ENCODE measurements around the gene LEPROT. TPM values are rescaled to one million over a fixed set of nuclear protein-coding genes. Genes with fewer than 3 reads are reported as not detected.
"Not testable (repeated sequence)": the region's sequence is repeated elsewhere in the genome, so short reads cannot be mapped to it uniquely, and the experiment has no call there.

Gene LEPROT
- total RNA-seq, 8 experiments from 2014 or later, result 16.9 to 40.7 (median 29.4) TPM

DNA sequence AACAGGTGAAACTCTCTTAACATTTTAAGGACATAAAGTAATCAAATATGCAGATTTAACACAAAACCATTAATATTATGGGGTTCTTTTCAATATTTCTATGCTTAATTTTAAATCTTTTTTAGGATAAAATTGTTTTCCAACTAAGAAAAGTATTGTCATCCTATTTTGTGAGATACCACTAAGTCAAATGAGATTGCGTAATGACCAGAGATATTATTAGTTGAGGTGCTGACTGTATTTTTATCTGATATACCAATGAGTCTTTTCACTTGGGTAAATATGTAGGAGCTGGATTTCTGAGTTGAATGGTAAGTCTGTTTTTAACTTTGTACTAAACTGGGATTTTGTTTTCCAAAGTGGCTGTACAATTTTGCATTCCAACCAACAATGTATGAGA, 25.4 kb downstream of the LEPROT start:
- WGBS, 10 experiments, result 86 to 100% (median 100%) methylated on average over 1 of the region's 1 CpG; no CpG with 5 or more reads in 2 of the 10 experiments
- no peak for ATAC-seq (replicated peaks in 6 of 8)
- in situ Hi-C loops (cut with MboI; ENCODE audit: low pct_unique_long_range_greater_than_20kb in 2 of 9, low sequenced_read_pairs in 9 of 9, unreplicated experiment in 9 of 9), result loop anchor here in 4 of 9 experiments (25.0 kb wide), 3 partner anchors 216 to 491 kb away; no protein-coding TSS in a partner anchor

DNA sequence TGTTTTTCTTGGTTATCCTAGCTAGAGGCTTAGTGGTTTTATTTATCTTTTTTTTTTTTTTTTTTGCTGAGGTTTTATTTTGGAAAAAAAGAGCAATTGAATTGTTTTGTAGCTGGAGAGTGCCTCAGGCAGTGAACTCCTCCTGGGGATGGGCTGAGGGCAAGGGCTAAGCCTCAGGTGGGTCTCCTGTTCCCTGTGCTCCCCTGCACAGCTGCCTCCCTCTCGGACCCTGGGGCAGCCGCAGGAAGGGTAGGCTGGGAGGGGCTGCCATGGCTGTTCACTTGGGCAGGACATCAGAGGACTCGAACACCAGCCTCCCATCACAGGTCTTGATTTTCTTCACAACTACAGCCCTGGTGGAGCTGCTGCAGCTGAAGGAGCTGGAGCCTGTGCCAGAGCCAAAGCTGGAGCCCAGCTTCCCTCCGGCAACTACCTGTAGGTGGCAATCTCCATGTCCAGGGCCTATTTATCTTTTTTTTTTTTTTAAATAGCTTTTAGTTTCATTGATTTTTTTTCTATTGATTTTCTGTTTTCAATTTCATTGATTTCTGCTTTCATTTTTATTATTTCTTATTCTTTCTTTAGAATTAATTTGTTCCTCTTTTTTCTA, 28.9 kb downstream of the LEPROT start:
- in situ Hi-C loops (cut with MboI; ENCODE audit: low pct_unique_long_range_greater_than_20kb in 2 of 9, low sequenced_read_pairs in 9 of 9, unreplicated experiment in 9 of 9), result loop anchor here in 4 of 9 experiments (25.0 kb wide), 3 partner anchors 213 to 488 kb away; no protein-coding TSS in a partner anchor
- H3K27ac ChIP-seq, result no peak overlapping the region
- no peak for ATAC-seq (replicated peaks in 6 of 8)
- no peak overlapping the region for H3K4me3 ChIP-seq
- 50 to 100% (median 90%) methylated on average over 1 to 4 of the region's 4 CpGs for WGBS, 10 experiments
- H3K4me1 ChIP-seq (replicated peaks in 1 of 2), result no peaks in the 10 kb centered on the region

More for the DNA sequence above, 25.4 kb downstream of the LEPROT start:
- Histone ChIP-seq H3K4me1 (replicated peaks in 1 of 2) (peaks cover 0 to 6% of the 10 kb centered on the region in 2 donors), H3K27ac (no peak overlapping the region), H3K4me3 (no peak overlapping the region)

DNA sequence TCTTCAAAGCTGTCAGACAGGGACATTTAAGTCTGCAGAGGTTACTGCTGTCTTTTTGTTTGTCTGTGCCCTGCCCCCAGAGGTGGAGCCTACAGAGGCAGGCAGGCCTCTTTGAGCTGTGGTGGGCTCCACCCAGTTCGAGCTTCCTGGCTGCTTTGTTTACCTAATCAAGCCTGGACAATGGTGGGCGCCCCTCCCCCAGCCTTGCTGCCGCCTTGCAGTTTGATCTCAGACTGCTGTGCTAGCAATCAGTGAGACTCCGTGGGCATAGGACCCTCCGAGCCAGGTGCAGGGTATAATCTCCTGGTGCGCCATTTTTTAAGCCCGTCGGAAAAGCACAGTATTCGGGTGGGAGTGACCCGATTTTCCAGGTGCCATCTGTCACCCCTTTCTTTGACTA, 35.2 kb downstream of the LEPROT start:
- H3K4me1 ChIP-seq (replicated peaks in 1 of 2); in situ Hi-C loops (cut with MboI; ENCODE audit: low pct_unique_long_range_greater_than_20kb in 2 of 9, low sequenced_read_pairs in 9 of 9, unreplicated experiment in 9 of 9); ATAC-seq (replicated peaks in 6 of 8); H3K4me3 ChIP-seq; H3K27ac ChIP-seq: not testable (repeated sequence)
- no CpG with 5 or more reads among the region's 10 CpGs for WGBS, 10 experiments

DNA sequence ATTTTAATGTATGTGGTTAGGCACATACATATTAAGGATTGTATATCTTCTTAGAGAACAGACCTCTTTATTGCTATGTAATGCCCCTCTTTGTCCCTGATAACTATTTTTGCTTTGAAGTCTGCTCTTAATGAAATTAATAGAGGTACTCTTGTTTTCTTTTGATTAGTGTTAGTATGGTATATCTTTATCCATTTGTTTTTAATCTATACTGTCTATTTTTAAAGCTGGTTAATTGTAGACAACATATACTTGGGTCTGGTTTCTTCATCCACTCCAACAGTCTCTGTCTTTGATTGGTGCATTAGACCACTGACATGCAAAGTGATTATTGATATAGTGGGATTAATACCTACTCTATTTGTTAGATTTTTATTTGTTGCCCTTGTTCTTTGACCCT, 36.0 kb downstream of the LEPROT start:
- H3K27ac ChIP-seq, result no peak overlapping the region
- no peaks in the 10 kb centered on the region for H3K4me1 ChIP-seq (replicated peaks in 1 of 2)
- H3K4me3 ChIP-seq, result no peak overlapping the region
- in situ Hi-C loops (cut with MboI; ENCODE audit: low pct_unique_long_range_greater_than_20kb in 2 of 9, low sequenced_read_pairs in 9 of 9, unreplicated experiment in 9 of 9), result no loop called here
- ATAC-seq (replicated peaks in 6 of 8), result no peak

GRCh38 chr1:65457868-65458267, 37.4 kb downstream of the LEPROT start:
- in situ Hi-C loops (cut with MboI; ENCODE audit: low pct_unique_long_range_greater_than_20kb in 2 of 9, low sequenced_read_pairs in 9 of 9, unreplicated experiment in 9 of 9), result no loop called here
- ATAC-seq (replicated peaks in 6 of 8), result no peak
- H3K27ac ChIP-seq, result no peak overlapping the region
- H3K4me3 ChIP-seq, result no peak overlapping the region
- no peaks in the 10 kb centered on the region for H3K4me1 ChIP-seq (replicated peaks in 1 of 2)

DNA sequence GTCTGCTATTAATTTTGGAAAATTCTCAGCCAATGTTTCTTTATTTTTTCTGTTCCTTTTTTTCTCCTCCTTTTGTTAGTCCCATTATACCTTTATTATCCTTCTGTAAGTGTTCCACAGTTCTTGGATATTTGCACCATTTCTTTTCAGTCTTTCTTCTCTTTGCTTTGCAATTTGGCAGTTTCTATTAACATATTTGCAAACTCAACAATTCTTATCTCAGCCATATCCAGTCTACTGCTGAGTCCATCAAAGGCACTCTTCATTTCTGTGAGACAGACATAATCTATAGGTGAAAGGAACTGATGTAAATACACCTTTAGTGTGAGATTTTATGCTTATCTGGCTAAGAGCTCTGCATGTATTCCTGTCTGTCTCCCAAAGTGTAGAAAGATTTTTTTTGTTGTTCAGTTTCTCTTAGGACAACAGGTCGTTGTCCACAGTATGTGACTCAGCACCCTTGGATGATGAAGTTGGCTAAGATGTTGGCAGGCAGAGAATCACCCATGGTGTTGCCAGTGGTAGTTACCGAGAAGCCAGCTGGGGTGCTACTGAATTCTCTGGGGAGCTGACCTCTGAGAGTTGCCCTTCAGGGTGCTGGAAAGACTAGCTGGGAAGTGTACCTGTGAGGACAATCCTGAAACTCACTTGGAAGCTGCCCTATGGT, 38.4 kb downstream of the LEPROT start:
- in situ Hi-C loops (cut with MboI; ENCODE audit: low pct_unique_long_range_greater_than_20kb in 2 of 9, low sequenced_read_pairs in 9 of 9, unreplicated experiment in 9 of 9), result no loop called here
- no peak overlapping the region for H3K27ac ChIP-seq
- H3K4me3 ChIP-seq, result no peak overlapping the region
- WGBS, 10 experiments, result 14 to 96% (median 40%) methylated on average over 1 to 2 of the region's 2 CpGs; no CpG with 5 or more reads in 3 of the 10 experiments
- no peaks in the 10 kb centered on the region for H3K4me1 ChIP-seq (replicated peaks in 1 of 2)
- ATAC-seq (replicated peaks in 6 of 8), result peak in 1 of 8 experiments; percentile 23

- no peak overlapping the region for H3K4me3 ChIP-seq
- H3K4me1 ChIP-seq (replicated peaks in 1 of 2), result no peaks in the 10 kb centered on the region
- no peak overlapping the region for H3K27ac ChIP-seq
- in situ Hi-C loops (cut with MboI; ENCODE audit: low pct_unique_long_range_greater_than_20kb in 2 of 9, low sequenced_read_pairs in 9 of 9, unreplicated experiment in 9 of 9), result no loop called here
- WGBS, 10 experiments, result 70 to 100% (median 100%) methylated on average over 1 of the region's 1 CpG; no CpG with 5 or more reads in 4 of the 10 experiments
- peak in 2 of 8 experiments; percentile 37 to 40 for ATAC-seq (replicated peaks in 6 of 8)
Observed at GRCh38 chr1:65459397-65459768, 38.9 kb downstream of the LEPROT start.

GRCh38 chr1:65465837-65466236, 45.4 kb downstream of the LEPROT start:
- H3K4me3 ChIP-seq; in situ Hi-C loops (cut with MboI; ENCODE audit: low pct_unique_long_range_greater_than_20kb in 2 of 9, low sequenced_read_pairs in 9 of 9, unreplicated experiment in 9 of 9); H3K27ac ChIP-seq; ATAC-seq (replicated peaks in 6 of 8): not testable (repeated sequence)
- H3K4me1 ChIP-seq (replicated peaks in 1 of 2), result peaks cover 24 to 32% of the 10 kb centered on the region in 2 donors
- WGBS, 10 experiments, result 80 to 100% (median 86%) methylated on average over 1 of the region's 1 CpG; no CpG with 5 or more reads in 6 of the 10 experiments

DNA sequence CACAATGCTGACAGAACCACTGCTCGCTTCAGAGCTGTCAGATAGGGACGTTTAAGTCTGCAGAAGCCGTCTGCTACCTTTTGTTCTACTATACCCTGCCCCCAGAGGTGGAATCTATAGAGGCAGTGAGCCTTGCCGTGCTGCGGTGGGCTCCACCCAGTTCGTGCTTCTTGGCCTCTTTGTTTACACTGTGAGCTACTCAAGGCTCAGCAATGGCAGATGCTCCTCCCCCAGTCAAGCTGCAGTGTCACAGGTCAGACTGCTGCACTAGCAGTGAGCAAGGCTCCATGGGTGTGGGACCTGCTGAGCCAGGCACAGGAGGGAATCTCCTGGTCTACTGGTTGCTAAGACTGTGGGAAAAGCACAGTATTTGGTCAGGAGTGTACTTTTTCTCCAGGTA, 47.1 kb downstream of the LEPROT start:
- WGBS, 10 experiments, result 0 to 58% (median 14%) methylated on average over 1 to 5 of the region's 6 CpGs; no CpG with 5 or more reads in 3 of the 10 experiments
- ATAC-seq (replicated peaks in 6 of 8), result peak; percentile 65 to 100 (median 90)
- Histone ChIP-seq H3K4me3 (no peak overlapping the region), H3K4me1 (replicated peaks in 1 of 2) (peaks cover 29 to 32% of the 10 kb centered on the region in 2 donors), H3K27ac (peak overlapping the region in 1 of 2 donors; percentile 24)
- in situ Hi-C loops (cut with MboI; ENCODE audit: low pct_unique_long_range_greater_than_20kb in 2 of 9, low sequenced_read_pairs in 9 of 9, unreplicated experiment in 9 of 9), result no loop called here

DNA sequence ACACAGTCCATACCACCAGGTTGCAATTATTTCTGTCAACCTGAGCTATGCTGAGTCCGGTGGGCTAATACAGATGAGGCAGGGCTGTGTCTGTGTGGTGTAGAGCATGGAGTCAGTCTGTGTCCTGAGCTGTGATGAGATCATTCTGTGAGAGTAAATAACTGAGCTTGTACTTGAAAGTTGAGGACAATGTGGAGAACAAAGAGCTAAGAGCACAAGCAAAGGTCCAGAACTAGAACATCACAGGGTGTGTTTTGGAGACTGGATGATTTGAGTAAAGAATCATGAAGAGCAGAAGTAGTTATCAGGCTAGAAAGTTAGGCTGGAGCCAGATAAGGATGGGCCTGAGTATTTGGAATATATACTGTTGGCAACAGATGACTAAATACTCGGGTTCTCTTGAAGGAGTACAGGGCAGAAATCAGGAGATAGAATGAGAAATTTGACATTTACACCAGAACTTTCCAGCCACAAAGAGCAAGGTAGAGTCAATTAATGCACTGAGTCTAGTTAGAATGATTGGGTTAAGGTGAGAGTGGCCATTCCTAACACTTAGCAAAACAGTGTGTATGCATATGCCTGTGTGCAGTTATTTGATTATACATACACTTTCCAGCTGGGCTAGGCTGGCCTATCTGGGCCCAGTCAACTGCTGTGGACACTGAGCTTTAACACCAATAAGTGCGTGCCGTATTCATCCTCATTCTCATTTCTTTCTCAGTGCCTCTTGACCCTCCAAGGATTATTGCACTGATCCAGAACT, 48.8 kb downstream of the LEPROT start:
- in situ Hi-C loops (cut with MboI; ENCODE audit: low pct_unique_long_range_greater_than_20kb in 2 of 9, low sequenced_read_pairs in 9 of 9, unreplicated experiment in 9 of 9), result no loop called here
- no peak overlapping the region for H3K27ac ChIP-seq
- WGBS, 10 experiments, result 26 to 90% (median 62%) methylated on average over 1 to 4 of the region's 4 CpGs; no CpG with 5 or more reads in 2 of the 10 experiments
- peaks cover 29 to 32% of the 10 kb centered on the region in 2 donors for H3K4me1 ChIP-seq (replicated peaks in 1 of 2)
- H3K4me3 ChIP-seq, result no peak overlapping the region
- peak in 5 of 8 experiments; percentile 22 to 73 (median 42) for ATAC-seq (replicated peaks in 6 of 8)

GRCh38 chr1:65469889-65470340, 49.4 kb downstream of the LEPROT start:
- in situ Hi-C loops (cut with MboI; ENCODE audit: low pct_unique_long_range_greater_than_20kb in 2 of 9, low sequenced_read_pairs in 9 of 9, unreplicated experiment in 9 of 9), result no loop called here
- Histone ChIP-seq H3K4me1 (replicated peaks in 1 of 2) (peaks cover 29 to 32% of the 10 kb centered on the region in 2 donors), H3K4me3 (no peak overlapping the region), H3K27ac (no peak overlapping the region)
- 49 to 91% (median 69%) methylated on average over 2 to 4 of the region's 4 CpGs; no CpG with 5 or more reads in 2 of the 10 experiments for WGBS, 10 experiments
- ATAC-seq (replicated peaks in 6 of 8), result peak in 3 of 8 experiments; percentile 29 to 63 (median 60)

- ATAC-seq (replicated peaks in 6 of 8), result no peak
- no peak overlapping the region for H3K27ac ChIP-seq
- H3K4me1 ChIP-seq (replicated peaks in 1 of 2), result peaks cover 29 to 32% of the 10 kb centered on the region in 2 donors
- in situ Hi-C loops (cut with MboI; ENCODE audit: low pct_unique_long_range_greater_than_20kb in 2 of 9, low sequenced_read_pairs in 9 of 9, unreplicated experiment in 9 of 9), result no loop called here
- WGBS, 10 experiments, result 17 to 100% (median 69%) methylated on average over 1 of the region's 1 CpG; no CpG with 5 or more reads in 1 of the 10 experiments
- H3K4me3 ChIP-seq, result no peak overlapping the region
Observed at GRCh38 chr1:65470766-65471165, 50.3 kb downstream of the LEPROT start.

Data from motor neuron (in vitro differentiated cells).